ENCODE data around the gene SEMA6D.
"Not testable (repeated sequence)": the region's sequence is repeated elsewhere in the genome, so short reads cannot be mapped to it uniquely, and the experiment has no call there.

The SEMA6D gene

GRCh38 chr15:47733085-47733484 lies 15.8 kb downstream of the SEMA6D start:
- Histone ChIP-seq H3K4me2 (ENCODE audit: low read depth, low read length) (no peak overlapping the region), H4K20me1 (ENCODE audit: insufficient read depth, low read length) (no peaks in the 10 kb centered on the region), H3K27me3 (replicated peaks; ENCODE audit: insufficient read depth, low read length) (no peaks in the 10 kb centered on the region), H3K4me3 (ENCODE audit: low read length) (no peak overlapping the region), H3K36me3 (replicated peaks; ENCODE audit: insufficient read depth, low read length) (no peaks in the 10 kb centered on the region), H3F3A (ENCODE audit: insufficient read depth, low read length) (no peaks in the 10 kb centered on the region), H3K9me3 (replicated peaks; ENCODE audit: insufficient read depth, low read length) (no peaks in the 10 kb centered on the region), H2AFZ (ENCODE audit: low read length) (no peak overlapping the region), H3K9ac (ENCODE audit: low read length) (no peak overlapping the region), H3K4me1 (ENCODE audit: low read length) (no peaks in the 10 kb centered on the region), H3K9me2 (replicated peaks; ENCODE audit: insufficient read depth, low read length) (no peaks in the 10 kb centered on the region), H3K79me2 (ENCODE audit: low read length) (no peaks in the 10 kb centered on the region), H3K27ac (ENCODE audit: low read length) (no peak overlapping the region)
- DNase-seq = no peak
- TF ChIP-seq CTCF (IDR thresholded peaks at IDR 0.05; ENCODE audit: low read length) (no peak), EZH2phosphoT487 (IDR thresholded peaks at IDR 0.05; ENCODE audit: low read length) (no peak), EZH2 (optimal IDR thresholded peaks at IDR 0.05; ENCODE audit: low read depth, low read length) (no peak)

- H3K4me2 ChIP-seq (ENCODE audit: low read depth, low read length) = no peak overlapping the region
- no peak for DNase-seq
- H3K9ac ChIP-seq (ENCODE audit: low read length) = no peak overlapping the region
- no peaks in the 10 kb centered on the region for H4K20me1 ChIP-seq (ENCODE audit: insufficient read depth, low read length)
- H3K4me1 ChIP-seq (ENCODE audit: low read length) = no peaks in the 10 kb centered on the region
- TF ChIP-seq EZH2phosphoT487 (IDR thresholded peaks at IDR 0.05; ENCODE audit: low read length) = no peak
- TF ChIP-seq CTCF (IDR thresholded peaks at IDR 0.05; ENCODE audit: low read length) = no peak
- no peak for TF ChIP-seq EZH2 (optimal IDR thresholded peaks at IDR 0.05; ENCODE audit: low read depth, low read length)
- H3K4me3 ChIP-seq (ENCODE audit: low read length) = no peak overlapping the region
- no peaks in the 10 kb centered on the region for H3K36me3 ChIP-seq (replicated peaks; ENCODE audit: insufficient read depth, low read length)
- H2AFZ ChIP-seq (ENCODE audit: low read length) = no peak overlapping the region
- H3F3A ChIP-seq (ENCODE audit: insufficient read depth, low read length) = no peaks in the 10 kb centered on the region
- no peaks in the 10 kb centered on the region for H3K27me3 ChIP-seq (replicated peaks; ENCODE audit: insufficient read depth, low read length)
- no peaks in the 10 kb centered on the region for H3K9me3 ChIP-seq (replicated peaks; ENCODE audit: insufficient read depth, low read length)
- no peak overlapping the region for H3K27ac ChIP-seq (ENCODE audit: low read length)
- no peaks in the 10 kb centered on the region for H3K9me2 ChIP-seq (replicated peaks; ENCODE audit: insufficient read depth, low read length)
- H3K79me2 ChIP-seq (ENCODE audit: low read length) = no peaks in the 10 kb centered on the region
Observed at GRCh38 chr15:47736143-47736786, 19.0 kb downstream of the SEMA6D start.

GRCh38 chr15:47737477-47737876 lies 20.2 kb downstream of the SEMA6D start:
- TF ChIP-seq EZH2 (optimal IDR thresholded peaks at IDR 0.05; ENCODE audit: low read depth, low read length) (no peak), CTCF (IDR thresholded peaks at IDR 0.05; ENCODE audit: low read length) (no peak), EZH2phosphoT487 (IDR thresholded peaks at IDR 0.05; ENCODE audit: low read length) (no peak)
- no peaks in the 10 kb centered on the region for H3K9me3 ChIP-seq (replicated peaks; ENCODE audit: insufficient read depth, low read length)
- no peak overlapping the region for H3K4me3 ChIP-seq (ENCODE audit: low read length)
- no peaks in the 10 kb centered on the region for H3K4me1 ChIP-seq (ENCODE audit: low read length)
- H3K27ac ChIP-seq (ENCODE audit: low read length) = no peak overlapping the region
- no peak overlapping the region for H3K9ac ChIP-seq (ENCODE audit: low read length)
- no peaks in the 10 kb centered on the region for H3K36me3 ChIP-seq (replicated peaks; ENCODE audit: insufficient read depth, low read length)
- DNase-seq = no peak
- H3F3A ChIP-seq (ENCODE audit: insufficient read depth, low read length) = no peaks in the 10 kb centered on the region
- H2AFZ ChIP-seq (ENCODE audit: low read length) = no peak overlapping the region
- no peak overlapping the region for H3K4me2 ChIP-seq (ENCODE audit: low read depth, low read length)
- no peaks in the 10 kb centered on the region for H3K9me2 ChIP-seq (replicated peaks; ENCODE audit: insufficient read depth, low read length)
- H3K27me3 ChIP-seq (replicated peaks; ENCODE audit: insufficient read depth, low read length) = no peaks in the 10 kb centered on the region
- no peaks in the 10 kb centered on the region for H3K79me2 ChIP-seq (ENCODE audit: low read length)
- H4K20me1 ChIP-seq (ENCODE audit: insufficient read depth, low read length) = no peaks in the 10 kb centered on the region

- not testable (repeated sequence) for H3F3A ChIP-seq (ENCODE audit: insufficient read depth, low read length); H3K9ac ChIP-seq (ENCODE audit: low read length); H3K27me3 ChIP-seq (replicated peaks; ENCODE audit: insufficient read depth, low read length); H3K9me3 ChIP-seq (replicated peaks; ENCODE audit: insufficient read depth, low read length); H3K79me2 ChIP-seq (ENCODE audit: low read length); H3K4me1 ChIP-seq (ENCODE audit: low read length); H3K4me2 ChIP-seq (ENCODE audit: low read depth, low read length); H3K9me2 ChIP-seq (replicated peaks; ENCODE audit: insufficient read depth, low read length); H4K20me1 ChIP-seq (ENCODE audit: insufficient read depth, low read length); H3K36me3 ChIP-seq (replicated peaks; ENCODE audit: insufficient read depth, low read length); DNase-seq; H3K4me3 ChIP-seq (ENCODE audit: low read length); H2AFZ ChIP-seq (ENCODE audit: low read length); H3K27ac ChIP-seq (ENCODE audit: low read length)
Observed at GRCh38 chr15:47738144-47738825, 21.0 kb downstream of the SEMA6D start.

All from MM.1S (cell line).